Measurements from ENCODE around the gene EEA1.

EEA1 gene

DNA sequence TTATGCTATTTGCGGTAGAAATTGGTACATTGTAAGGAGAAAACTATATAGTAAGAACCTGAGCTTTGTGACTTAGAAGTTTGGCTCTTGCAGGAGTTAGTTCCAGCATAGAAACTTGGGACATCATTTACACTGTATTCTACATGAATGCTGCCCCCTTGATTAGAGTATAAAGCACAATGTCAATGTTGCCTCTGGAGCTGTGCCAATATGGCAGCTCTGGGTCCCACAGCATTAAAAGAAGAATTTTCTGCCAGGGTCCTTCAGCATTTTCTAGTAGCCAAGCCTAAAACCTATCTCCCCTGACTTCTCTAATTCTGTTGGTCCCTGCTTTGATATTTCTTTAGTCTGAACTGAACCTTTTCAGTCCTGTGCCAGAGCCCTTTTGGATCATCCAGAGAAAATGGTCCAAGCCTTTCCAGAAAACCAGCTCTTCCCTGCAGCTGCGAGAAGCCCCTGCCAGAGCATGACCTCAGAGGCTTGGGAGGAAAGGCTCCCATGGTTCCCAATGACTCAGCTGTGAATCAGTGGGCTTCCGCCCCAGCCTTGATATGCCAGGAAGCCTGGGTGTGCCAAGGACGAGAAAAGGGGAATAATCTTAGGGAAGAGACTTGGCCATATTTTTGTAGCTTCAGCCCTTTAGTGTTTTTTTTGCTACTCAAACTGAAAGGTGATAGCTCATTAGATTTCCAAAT lies 183.1 kb downstream of the EEA1 start:
- DNase-seq (ENCODE audit: low read depth), result peak; percentile 92

DNA sequence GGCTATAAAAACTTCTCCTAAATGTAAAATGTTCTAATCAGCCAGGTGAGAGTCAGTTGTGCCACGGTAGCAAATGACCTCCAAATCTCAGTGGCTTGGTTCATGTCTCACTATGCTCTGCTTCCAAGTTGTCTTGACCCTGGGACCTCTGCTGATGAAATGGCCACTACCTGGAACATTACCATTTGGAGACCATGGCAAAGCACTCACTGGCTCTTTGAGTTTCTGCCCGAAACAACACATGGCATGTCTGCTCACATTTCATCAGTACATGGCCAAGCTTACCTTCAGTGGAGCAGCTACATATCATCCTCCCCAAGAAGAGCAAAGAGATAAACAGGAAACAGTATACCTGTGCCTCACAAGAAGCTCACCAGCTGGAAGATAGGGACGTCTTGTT lies 186.1 kb downstream of the EEA1 start:
- DNase-seq (ENCODE audit: low read depth), result no peak

DNA sequence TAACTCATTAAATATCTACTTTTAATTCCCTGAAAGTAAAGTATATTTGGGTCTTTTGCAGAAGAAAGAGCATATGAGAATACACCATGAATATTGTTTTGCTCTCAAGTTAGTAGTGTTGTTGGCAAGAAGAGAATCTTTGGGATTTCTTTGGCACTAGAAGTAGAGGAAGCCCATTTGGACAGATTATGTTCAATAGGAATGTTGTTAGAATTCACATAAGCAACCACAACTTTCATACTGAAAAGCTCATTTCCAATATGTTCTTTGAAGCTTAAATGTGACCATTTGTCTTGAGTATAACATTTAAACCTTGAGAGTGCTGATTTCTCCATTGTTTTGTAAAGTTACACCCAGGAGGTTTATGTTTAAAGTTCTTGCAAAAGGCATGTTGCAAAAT lies 188.7 kb downstream of the EEA1 start:
- DNase-seq (ENCODE audit: low read depth), result no peak

DNA sequence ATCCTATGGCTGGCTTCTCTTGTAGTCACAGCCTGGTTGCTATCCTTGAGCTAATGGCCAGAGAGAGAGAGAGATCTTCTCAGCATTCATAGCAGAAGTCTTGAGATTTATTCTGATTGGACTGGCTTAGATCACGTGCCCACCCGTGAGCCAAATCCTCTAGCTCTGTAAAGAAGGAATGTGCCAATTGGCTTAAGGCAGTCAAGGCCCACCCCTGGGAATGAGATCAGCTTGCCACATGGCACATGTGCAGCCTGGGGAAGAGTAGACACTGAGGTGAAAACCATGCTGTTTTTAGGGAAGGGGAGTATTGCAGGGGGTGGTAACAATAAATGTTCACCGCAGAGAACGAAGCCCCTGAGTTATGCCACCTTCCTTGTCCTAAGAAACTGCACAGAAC lies 190.0 kb downstream of the EEA1 start:
- DNase-seq (ENCODE audit: low read depth), result no peak

DNA sequence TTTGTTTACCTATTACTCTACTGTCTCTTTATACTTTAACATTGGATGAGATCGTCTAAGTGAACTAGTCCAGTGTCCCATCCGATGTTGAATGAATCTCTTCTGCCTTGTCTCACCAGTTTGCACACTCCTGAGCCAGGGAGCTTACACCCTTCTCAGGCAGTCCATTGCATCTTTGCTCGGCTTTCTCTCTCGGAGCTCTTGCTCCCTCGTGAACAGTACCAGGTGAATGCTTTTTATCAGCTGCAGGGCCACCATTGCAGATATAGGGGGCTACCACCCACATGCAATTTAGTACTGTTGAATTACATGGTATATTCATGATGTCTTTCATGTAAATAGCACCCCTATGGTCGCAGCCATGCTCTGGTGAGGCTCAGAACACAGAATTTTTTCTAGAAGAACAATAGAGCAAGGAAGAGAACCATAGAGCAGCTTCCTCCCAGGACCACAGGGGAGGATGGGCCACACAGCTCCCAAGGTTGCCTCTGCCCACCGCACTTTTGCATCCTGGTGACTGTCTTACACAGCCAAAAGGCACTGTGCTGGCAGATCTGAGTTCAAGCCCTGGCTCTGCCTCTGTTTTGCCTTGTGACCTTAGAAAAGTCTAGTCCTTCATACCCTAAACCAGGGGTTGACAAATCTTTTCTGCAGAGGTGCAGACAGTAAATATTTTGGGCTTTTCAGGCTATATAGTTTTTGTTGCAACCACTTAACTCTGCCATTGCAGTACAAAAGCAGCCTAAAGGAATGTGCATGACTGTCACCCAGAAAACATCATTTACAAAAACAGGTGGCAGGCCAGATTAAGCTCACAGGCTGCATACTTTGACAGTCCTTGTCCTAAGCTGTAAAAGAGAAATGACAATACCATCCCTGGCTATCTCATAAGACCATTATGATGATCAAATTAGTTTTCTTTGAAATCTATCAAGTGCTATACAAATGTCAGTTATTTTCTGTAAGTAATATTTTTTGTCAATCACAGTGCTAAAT lies 190.9 kb downstream of the EEA1 start:
- no peak for DNase-seq (ENCODE audit: low read depth)

DNA sequence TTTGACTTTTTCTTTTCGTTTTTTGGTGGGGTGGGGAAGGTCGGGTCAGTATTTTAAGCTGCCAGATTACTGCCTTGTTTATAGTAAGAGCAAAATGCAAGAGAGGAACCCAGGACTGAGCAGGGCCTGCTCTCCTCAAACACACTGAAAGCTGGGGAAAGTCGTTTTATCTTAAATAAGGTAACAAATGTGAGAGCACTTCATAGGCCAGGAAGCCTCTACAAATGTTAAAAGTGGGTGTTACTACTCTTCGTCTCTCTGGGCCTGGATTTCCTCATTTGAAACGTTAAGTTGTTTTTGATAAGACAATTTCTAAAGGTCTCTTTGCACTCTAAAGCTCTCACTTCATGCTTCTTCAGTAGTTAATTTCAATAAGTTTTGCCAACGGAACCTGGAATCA lies 192.5 kb downstream of the EEA1 start:
- DNase-seq (ENCODE audit: low read depth), result no peak

DNA sequence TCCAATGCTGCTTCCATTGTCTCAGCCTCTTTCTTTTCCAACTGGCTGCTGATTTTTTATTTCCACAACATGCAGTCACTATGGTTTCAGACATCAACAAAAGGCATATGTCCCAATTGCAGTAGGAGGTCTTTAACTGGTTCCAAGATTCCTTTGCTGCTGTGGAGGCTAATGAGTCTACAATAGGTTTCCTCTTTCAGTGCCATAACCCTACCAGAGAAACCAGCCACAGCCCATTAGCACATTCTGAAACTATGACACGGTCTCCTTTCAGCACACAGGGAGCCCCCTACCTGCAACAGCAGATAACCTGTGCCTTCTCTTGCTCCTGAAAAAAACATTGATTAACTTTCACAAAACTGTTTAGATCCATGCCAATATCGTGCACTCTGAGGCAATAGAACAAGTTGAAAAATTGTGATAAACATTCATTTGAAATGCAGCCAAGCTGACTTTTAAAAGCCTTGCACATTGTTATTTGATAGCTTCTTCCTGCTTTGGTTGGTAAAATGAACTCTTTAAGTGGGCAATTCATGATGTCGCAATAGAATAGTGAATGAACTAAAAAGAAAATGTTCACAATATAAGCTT lies 193.9 kb downstream of the EEA1 start:
- no peak for DNase-seq (ENCODE audit: low read depth)

DNA sequence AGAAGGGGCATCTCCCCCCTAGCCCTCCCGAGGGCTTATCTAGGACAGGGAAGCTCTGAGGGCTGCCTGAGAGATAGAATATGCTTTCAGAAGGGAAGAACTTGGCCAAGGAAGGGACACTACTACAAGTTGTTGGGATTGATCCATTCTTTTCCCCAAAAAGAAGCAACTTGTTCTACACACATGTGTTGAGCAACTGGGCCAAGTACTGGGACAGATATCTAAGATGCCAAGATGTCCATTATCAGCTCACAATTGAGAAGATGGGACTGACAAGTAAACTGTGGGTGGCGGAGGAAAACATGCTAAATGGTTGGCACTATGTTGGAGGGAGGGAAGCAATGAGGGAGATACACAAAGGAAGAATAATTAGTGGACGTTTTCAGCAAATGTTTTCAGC lies 195.4 kb downstream of the EEA1 start:
- DNase-seq (ENCODE audit: low read depth), result no peak

DNA sequence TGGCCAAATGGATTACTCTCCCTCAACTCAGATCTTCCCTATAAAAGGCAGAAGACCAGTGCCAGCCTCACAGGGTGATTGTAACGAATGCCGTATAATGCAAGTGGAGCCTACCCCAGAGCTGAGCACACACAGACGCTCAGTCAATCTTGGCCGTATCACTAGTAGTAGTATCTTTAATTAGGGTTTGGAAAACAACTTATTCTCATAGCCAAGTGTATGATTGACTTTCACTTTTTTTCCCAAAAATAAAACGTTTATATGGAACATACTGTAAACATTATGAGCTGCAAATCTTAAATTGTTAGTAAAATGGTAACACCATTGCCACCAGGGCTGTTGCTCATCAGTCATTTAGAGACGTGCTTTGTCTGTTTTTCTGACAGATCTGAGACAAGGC lies 195.9 kb downstream of the EEA1 start:
- DNase-seq (ENCODE audit: low read depth), result no peak

DNA sequence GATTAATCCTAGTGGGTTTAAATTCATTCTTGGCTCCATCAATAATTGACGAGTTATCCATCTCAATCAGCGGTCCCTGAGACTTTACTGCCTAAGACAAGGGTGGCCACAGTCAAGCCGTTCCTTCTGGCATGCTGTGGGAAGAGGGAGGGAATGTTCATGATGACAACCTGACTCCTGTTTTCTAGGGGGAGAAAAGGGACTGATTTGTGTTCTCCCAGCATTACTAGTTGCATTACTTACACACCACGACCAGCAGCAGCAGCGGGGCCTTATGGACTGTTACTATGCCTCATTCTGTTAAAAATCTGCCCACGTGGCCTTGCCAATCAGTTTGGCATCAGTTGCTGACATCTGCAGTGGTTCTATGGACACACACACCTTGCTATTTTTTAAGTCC lies 196.4 kb downstream of the EEA1 start:
- no peak for DNase-seq (ENCODE audit: low read depth)

DNA sequence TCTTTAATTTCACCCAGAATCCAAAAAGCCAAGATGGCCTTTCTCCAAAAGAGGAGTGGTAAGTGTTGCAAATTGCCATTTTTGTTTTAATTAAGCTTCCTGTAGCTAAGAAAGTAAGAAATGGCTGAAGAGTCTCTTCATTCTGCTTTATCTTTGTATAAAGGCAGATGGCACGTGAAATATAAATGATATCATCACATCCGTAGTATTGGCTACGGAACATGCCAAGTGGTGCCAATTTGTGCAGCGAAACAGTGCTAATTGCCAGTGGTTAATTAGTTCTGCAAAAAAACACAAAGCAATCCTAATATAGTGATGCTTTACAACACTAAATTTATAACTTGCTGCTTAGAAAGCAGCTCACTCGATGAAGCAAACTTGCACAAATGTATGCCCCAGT lies 196.9 kb downstream of the EEA1 start:
- no peak for DNase-seq (ENCODE audit: low read depth)

DNA sequence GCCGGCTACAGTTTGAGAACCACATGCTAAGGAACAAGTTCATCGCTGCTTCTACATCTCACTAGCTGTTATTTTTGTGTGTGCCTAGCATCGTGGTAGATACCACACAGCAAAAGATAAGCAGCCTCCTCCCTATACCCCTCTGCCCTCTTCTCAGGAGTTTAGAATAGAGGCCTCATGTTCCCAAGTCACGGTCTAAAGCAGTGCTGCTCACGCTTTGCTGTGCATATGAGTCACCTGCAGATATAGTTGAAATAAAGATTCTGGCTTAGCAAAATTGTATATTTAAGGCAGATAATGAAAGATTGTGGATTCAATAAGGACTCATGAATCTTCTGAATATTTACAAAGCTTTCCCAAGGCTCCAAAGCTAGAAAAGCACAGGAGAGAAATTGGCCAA lies 198.3 kb downstream of the EEA1 start:
- no peak for DNase-seq (ENCODE audit: low read depth)

DNA sequence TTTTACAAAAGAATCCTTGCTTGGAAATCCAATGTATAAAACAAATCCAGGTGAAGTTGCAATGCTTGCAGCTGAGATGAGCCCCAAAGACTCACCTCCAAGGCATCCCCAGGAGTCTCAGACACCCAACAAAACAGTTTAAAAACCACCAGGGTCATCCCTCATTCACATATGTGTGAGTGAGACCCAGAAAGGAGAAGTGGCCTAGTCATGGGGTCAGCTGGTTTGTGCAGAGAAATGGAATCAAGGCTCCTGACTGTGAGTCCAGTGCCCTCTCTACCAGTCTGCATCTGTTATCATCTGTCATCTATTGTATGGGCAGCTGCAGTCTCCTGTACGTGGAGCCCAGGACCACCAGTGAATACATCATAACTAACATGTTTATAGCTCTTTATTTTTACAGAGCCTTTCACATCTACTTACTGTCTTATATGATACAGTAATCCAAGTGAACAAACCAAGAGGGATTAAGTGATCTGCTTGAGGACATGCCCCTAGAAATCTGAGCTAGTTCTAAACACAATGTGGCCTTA lies 199.3 kb downstream of the EEA1 start:
- DNase-seq (ENCODE audit: low read depth), result no peak

DNA sequence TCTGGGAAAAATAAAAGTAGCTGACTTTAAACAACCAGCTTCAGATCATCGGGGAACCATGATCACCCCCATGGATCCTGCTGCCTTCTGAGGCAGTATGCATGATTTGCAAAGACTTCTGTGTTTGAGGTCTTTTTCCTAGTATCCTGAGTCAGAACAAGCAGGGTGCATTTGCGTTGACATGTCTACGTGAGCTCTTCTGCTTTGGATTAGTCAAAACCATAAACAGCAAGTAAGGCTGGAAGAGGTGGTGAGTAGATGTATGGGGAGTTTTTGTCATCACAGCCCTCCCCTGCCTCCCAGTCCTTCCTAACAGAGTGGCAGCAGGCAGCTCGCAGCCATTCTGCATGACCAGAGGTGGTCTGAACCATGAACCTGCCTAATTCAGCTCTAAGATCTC lies 202.2 kb downstream of the EEA1 start:
- no peak for DNase-seq (ENCODE audit: low read depth)

DNA sequence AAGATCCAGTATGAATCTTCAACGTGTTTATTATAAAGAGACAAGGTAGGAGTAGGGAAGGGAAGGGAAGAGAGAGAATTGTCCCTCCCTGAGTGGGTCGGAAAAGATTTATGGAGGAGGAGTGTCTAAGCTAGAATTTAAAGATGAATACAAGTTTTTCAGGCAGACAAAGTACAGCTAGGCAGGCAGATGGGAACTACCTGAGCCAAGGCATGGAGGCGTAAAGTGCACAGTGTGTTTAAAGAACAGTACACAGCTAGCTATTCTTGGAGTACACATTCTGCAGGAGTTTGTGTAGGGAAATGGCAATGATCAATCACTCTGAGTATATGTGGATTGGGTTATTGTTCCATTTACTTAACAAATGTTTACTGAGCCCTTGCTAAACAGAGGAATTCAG lies 206.2 kb downstream of the EEA1 start:
- DNase-seq (ENCODE audit: low read depth), result no peak

DNA sequence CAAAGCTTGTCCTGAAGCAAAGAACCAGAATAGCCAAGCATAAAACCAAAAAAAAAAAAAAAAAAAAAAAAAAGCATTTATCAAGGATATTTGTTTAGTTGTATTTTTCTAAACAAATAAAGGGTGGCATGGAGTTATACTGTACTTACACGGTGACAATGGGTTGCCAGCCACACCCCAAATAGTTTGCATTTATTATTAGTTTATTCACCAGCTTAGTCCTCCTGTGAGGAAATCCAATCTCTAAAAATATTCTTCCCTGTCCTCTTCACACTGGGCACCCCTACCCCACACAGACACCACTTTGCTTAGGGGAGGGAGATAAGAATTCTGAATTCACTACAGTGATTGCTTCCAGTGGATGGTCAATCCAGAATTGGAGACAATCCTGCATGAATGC lies 207.4 kb downstream of the EEA1 start:
- no peak for DNase-seq (ENCODE audit: low read depth)

DNA sequence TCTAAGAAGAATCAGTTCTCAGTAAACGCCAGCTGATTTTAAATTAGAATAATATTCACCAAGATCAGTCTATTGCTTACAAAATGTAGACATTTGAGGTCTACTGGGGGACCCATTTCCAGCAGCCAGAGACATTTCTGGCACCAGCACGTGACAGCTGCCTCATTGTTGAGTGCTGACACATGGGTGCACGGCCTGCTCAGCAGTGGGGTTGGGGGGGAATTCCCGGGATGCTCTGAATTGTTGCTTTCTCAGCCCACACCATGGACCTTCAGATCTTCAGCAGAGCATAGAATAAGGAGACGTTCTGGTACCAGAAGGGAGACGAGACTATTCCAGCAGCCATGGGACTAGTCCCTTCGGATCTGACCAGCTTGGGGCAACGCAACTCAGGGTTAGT lies 208.0 kb downstream of the EEA1 start:
- DNase-seq (ENCODE audit: low read depth), result no peak

Measured in HS-27A (cell line).